Embryonic facial prominence (tissue), 1 donor: Measurements from ENCODE around the gene USB1.

Experiments
- DNase-seq: peaks from one replicate; pipeline ENCODE4 v3.0.0-alpha.2; 2016; ENCODE audit errors: extremely low spot score

Gene USB1

GRCh38 chr16:58000706-58001676 lies at the start of gene USB1:
USB1 (plus strand) TSS chr16:58001407; CDS start chr16:58001484, 77 bp downstream.
- DNase-seq: peak; percentile 59

- DNase-seq: no peak
Observed at GRCh38 chr16:57952909-57953308, 48.3 kb upstream of the USB1 start.

GRCh38 chr16:57953857-57954256 lies 47.4 kb upstream of the USB1 start:
- DNase-seq: no peak

GRCh38 chr16:57955572-57956188 lies 45.5 kb upstream of the USB1 start:
- DNase-seq: no peak

- DNase-seq: no peak
Observed at GRCh38 chr16:57956270-57956808, 44.9 kb upstream of the USB1 start.

GRCh38 chr16:57956924-57957672 lies 44.1 kb upstream of the USB1 start:
- no peak for DNase-seq

GRCh38 chr16:57957673-57958392 lies 43.4 kb upstream of the USB1 start:
- DNase-seq: no peak

- no peak for DNase-seq
Observed at GRCh38 chr16:57958544-57958943, 42.7 kb upstream of the USB1 start.

GRCh38 chr16:57959121-57959520 lies 42.1 kb upstream of the USB1 start:
- DNase-seq: no peak

- no peak for DNase-seq
Observed at GRCh38 chr16:57959804-57960203, 41.4 kb upstream of the USB1 start.

GRCh38 chr16:57960310-57960709 lies 40.9 kb upstream of the USB1 start:
- no peak for DNase-seq

GRCh38 chr16:57960826-57961472 lies 40.3 kb upstream of the USB1 start:
- DNase-seq: no peak

- no peak for DNase-seq
Observed at GRCh38 chr16:57961538-57961937, 39.7 kb upstream of the USB1 start.

GRCh38 chr16:57962046-57962445 lies 39.2 kb upstream of the USB1 start:
- DNase-seq: no peak

GRCh38 chr16:57962756-57963155 lies 38.5 kb upstream of the USB1 start:
- no peak for DNase-seq

GRCh38 chr16:57964157-57964700 lies 37.0 kb upstream of the USB1 start:
- DNase-seq: no peak

- no peak for DNase-seq
Observed at GRCh38 chr16:57966204-57966771, 34.9 kb upstream of the USB1 start.

GRCh38 chr16:57966986-57967385 lies 34.2 kb upstream of the USB1 start:
- no peak for DNase-seq

GRCh38 chr16:57967916-57968315 lies 33.3 kb upstream of the USB1 start:
- DNase-seq: no peak

GRCh38 chr16:57969451-57970123 lies 31.6 kb upstream of the USB1 start:
- DNase-seq: no peak
